Fibroblast of skin of abdomen (primary cell): ENCODE measurements around the gene MRPL50.
A peak's percentile ranks its signal among the peaks of the same experiment; 100 is the strongest.
"Not testable (repeated sequence)": the region's sequence is repeated elsewhere in the genome, so short reads cannot be mapped to it uniquely, and the experiment has no call there.

Source experiments
- DNase-seq: peaks from one replicate; pipeline ENCODE4 v3.0.0-alpha.2; 2013

The MRPL50 gene

DNA sequence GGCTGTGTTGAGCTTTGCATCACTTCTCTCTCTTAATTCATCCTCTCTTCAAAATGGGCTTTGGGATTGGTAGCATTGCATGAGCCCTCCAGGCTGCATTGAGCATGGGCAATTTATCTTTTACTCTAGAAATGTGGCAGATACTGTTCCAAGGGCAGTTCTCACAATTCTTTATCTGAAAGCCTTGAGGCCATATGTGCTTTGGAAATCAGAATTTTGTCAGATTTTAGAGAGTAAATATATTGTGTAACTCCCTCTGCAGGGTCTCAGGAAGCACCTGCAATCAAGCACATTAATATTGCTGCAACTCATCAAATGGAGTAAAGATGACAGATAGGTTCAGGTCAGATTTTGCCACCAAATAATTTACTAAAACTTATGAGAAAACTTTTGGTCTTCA, 19.6 kb upstream of the MRPL50 start:
- no peak for DNase-seq

DNA sequence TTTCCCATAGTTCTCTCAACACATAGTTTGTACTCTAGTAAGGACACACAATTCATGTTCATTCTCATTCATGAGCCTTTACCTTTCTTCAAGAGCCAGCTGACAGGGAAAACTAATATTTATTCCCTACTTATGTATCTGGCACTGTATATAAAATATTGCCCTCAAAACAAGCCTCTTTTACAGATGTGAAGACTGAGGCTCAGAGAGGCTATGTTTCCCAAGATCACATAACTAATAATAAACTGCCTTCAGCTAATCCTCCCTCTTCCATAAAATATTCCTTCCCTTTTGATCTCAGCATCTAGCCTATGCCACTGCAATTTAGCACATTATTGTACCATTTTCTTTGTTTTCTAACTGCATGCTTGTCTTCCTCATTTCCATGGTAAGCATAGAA, 19.0 kb upstream of the MRPL50 start:
- no peak for DNase-seq

DNA sequence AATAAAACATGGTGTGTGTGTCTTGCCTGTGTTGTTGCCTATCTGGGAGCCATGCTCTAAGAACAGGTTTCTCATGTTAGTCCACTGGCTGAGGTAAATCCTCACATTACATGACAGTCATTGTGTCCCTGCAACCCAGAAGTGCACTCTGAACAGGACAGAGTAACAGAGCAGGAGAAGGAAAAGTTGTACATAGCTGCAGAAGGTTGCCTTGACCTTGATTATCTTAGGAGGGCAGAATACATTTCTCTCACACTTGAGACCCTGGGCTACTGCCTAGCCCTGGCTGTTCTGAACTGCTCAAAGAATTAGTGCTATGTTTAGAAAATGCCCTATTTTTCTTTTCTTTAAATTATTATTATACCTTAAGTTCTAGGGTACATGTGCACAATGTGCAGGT, 17.2 kb upstream of the MRPL50 start:
- DNase-seq = no peak

DNA sequence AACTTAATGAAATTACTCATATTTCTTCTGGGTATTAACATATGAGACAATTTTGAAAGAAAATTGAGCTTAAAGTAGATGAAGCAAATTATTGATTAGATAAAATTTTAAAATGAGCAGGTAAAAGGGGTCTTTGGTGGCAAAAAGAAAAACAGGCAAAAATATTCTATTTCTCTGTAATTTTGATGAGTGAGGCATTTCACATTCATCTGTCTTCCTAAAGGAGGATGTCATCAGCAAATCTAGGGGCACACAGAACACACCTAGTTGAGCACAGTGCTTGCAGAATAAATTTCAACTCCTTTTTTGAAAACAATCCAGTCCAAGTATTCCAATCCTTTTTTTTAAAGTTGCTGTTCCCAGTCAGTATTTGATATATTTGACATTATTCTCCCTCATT, 16.4 kb upstream of the MRPL50 start:
- DNase-seq = no peak

DNA sequence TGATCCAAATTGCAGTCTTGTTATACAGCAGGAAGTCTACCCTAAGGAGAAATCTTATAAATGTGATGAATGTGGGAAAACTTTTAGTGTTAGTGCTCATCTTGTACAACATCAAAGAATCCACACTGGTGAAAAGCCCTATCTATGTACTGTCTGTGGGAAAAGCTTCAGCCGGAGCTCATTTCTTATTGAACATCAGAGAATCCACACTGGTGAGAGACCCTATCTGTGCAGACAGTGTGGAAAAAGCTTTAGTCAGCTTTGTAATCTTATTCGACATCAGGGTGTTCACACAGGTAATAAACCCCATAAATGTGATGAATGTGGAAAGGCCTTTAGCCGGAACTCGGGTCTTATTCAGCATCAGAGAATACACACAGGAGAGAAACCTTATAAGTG, 10.7 kb upstream of the MRPL50 start:
- DNase-seq = peak; percentile 12

DNA sequence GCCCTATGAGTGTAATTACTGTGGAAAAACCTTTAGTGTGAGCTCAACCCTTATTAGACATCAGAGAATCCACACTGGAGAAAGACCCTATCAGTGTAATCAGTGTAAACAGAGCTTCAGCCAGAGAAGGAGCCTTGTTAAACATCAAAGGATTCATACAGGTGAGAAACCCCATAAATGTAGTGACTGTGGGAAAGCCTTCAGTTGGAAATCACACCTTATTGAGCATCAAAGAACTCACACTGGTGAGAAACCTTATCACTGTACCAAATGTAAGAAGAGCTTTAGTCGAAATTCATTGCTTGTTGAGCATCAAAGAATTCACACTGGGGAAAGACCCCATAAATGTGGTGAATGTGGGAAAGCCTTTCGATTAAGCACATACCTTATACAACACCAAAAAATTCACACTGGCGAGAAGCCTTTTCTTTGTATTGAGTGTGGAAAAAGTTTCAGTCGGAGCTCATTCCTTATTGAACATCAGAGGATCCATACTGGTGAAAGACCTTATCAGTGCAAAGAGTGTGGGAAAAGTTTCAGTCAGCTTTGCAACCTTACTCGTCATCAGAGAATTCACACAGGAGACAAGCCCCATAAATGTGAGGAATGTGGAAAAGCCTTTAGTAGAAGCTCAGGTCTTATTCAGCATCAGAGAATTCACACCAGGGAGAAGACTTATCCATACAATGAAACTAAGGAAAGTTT, 10.1 kb upstream of the MRPL50 start:
- DNase-seq = no peak

DNA sequence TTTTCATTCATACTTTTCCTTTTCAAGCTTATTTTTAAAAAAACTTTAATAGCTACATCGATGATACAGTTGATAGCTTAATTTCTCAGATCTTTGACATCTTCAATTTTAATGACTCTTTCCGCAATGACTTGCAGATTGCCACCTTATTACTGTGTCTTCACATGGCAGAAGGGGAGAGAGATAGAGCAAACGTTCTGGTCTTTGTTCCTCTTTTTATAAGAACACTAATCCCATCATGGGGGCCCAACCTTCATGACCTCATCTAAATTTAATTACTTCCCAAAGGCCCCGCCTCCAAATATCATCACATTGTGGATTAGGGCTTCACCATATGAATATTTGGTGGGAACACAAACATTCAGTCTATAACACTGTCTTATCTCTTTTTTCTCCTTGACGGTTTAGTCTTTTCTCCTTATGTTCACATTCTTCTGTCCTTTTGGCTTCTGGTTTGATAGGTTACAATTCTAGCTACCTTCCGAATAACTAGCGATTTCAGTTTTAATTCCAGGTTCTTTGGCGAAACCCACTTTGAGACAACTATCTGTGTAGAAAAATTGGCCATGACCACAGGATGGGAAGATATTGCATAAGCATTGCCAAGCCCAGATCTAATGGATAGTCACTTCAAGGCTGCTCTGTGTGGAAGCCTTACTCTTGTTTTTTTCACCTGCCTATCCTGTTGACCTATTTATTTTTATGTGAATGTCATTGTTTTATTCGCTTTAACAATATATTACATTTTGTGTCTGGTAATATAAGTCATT, 5.3 kb upstream of the MRPL50 start:
- no peak for DNase-seq

DNA sequence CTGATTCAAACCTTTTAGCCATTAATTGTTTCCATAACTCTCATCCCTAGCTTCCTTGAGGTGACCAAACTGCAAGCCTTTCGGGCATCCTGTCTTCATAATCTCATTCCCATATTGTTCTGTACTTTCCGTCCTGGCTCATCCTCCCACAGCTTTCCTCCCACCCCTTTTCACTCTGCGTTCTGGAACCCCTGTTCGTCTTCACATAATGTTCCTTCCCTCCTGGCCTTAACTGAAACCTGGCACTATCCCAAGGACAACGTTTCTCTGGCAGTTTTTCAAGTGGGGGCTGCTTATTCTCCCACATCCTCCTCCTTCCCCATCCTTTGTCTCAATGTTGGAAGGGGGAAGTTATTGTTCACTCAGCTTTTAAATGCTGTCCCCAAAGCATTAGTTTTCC, 1.7 kb upstream of the MRPL50 start:
- no peak for DNase-seq

DNA sequence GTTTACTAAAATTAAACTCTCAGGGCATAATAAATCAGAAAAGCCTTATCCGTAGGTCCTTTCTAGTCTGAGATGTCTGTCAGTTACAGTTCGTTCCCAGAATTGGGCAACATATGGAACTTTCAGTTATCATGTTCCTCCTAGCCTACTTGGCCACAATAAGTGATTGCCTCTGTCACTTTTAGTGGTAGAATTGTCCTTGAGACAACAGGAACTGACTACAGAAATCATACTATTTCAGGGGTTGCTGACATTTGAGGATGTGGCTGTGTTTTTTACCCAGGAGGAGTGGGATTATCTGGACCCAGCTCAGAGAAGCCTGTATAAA, 1.2 kb upstream of the MRPL50 start:
- DNase-seq = no peak

DNA sequence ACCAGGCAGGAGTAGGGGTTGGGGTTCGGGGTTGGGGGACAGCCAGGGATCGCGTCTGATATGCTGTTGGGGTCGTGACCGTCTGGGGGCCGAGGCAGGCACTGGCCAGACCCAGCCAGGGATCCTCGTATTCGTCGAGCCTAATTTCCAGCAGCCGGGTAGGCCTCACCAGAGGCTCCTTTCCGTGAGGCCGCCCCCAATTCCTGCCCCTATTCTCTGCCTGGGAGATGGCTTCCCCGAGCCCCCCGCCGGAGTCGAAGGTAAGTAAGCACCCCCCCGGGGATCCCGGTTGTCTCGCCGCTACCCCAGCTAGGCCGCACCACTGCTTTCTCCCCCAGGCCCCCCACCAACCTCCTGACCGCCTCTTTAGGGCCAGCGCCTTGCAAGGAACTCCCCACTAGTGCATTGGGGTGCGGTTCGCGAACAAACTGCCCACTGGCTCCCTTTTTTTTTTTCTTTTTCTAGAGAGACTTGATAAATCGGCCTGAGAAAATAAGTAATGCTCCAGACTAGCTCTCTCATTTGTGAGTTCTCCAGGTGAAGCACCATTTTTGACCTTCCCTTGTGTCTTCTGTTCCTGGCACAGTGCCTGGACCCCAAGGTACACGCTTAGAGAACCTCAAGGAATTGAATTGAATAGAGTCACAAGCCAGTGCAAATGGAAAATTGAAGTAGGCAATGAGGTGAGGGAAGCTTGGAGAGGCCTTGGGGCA, 668 bp upstream of the MRPL50 start:
- no peak for DNase-seq

DNA sequence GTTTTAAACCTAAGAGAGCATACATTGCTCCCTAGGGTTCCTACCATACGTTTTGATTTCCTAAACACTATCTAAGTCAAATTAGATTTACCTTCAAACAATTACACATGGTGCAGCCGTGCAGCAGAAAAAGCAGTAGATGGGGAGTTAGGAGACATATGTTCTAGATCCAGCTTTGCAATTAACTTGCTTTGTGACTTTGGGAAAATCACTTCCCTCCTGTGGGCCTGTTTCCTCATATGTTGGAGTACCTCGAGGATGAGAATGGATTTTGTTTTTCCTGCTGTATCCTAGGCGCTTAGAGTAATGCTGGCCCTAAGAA, 711 bp downstream of the MRPL50 start:
- DNase-seq = no peak

DNA sequence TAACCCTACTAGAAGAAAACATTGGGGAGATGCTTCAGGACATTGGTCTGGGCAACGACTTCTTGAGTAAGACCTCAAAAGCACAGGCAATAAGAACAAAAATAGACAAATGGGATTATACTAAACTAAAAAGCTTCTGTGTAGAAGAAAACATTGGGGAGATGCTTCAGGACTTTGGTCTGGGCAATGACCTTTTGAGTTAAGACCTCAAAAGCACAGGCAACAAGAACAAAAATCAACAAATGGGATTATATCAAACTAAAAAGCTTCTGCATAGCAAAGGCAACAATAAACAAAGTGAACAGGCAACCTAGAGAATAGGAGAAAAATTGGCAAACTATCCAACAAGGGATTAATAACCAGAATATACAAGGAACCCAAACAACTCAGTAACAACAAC, 3.7 kb downstream of the MRPL50 start:
- no peak for DNase-seq

DNA sequence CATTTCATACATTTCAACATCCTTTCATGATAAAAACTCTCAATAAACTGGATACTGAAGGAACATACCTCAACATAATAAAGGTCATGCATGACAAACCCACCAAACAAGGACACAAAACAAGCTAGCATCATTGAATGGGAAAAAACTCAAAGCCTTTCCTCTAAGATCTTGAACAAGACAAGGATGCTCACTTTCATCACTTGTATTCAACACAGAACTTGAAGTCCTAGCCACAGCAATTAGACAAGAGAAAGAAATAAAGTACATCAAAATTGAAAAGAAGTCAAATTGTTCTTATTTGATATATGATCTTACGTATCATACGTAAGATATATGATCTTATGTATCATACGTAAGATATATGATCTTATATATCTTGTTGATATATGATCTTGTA, 5.3 kb downstream of the MRPL50 start:
- no peak for DNase-seq

DNA sequence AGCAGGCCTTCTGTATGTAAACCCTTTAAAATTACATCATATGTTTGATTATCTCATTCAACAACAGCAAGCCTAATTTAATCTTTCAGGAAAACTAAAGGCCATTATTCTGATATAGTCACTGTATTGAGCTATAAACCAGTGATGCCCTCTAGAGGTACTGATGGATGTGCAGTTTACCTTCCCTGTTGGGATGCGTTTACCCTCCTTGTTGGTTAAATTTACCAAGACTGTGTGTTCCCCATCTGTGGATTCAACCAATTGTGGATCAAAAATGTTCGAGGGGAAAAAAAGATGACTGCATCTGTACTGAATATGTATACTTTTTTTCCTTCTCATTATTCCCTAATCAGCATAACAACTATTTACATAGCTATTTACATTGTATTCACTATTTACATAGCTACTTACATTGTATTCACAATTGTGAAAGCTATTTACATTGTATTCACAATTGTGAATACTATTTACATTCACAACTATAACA, 9.9 kb downstream of the MRPL50 start:
- peak; percentile 5 for DNase-seq

DNA sequence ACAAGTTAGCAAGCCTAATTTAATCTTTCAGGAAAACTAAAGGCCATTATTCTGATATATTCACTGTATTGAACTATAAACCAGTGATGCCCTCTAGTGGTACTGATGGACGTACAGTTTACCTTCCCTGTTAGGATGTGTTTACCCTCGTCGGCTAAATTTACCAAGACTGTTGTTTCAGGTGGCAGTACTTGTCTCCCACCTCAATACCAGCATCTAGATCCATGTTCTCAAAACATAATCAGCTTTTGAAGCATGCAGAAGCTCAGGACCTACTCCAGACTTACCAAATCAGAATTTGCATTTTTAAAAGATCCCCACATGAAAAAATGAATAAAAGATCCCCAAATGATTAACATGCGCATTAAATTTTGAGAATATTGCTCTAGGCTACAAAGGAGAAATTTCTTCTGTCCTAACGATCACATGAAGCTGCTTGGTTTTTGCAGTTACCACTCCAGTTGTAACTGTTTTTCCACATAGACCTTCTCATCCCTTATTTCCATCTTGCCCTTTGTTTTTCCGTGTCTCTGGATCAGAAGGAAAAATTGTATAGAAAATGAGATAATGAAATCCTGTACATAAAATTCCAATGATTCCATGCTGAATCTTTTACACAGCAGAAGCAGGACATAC, 10.4 kb downstream of the MRPL50 start:
- peak; percentile 48 for DNase-seq

DNA sequence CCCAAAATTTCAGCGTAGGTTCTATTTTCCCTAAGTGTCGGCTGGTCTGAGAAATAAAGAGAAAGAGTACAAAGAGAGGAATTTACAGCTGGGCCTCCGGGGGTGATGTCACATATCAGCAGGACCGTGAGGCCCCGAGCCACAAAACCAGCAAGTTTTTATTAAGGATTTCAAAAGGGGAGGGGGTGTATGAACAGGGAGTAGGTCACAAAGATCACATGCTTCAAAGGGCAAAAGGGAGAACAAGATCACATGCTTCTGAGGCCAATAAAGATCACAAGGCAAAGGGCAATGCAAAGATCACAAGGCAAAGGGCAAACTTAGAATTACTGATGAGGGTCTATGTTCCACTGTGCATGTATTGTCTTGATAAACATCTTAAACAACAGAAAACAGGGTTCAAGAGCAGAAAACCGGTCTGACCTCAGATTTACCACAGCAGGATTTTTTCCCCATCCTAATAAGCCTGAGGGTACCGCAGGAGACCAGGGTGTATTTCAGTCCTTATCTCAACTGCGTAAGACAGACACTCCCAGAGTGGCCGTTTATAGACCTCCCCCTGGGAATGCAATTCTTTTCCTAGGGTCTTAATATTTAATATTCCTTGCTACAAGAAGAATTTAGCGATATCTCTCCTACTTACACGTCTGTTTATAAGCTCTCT, 13.4 kb downstream of the MRPL50 start, which contains the start of gene BAAT:
Gene BAAT (minus strand): TSS at position 134 of the 664 bp plus-strand sequence. CDS start 13,602 bp downstream, outside the sequence.
- not testable (repeated sequence) for DNase-seq

DNA sequence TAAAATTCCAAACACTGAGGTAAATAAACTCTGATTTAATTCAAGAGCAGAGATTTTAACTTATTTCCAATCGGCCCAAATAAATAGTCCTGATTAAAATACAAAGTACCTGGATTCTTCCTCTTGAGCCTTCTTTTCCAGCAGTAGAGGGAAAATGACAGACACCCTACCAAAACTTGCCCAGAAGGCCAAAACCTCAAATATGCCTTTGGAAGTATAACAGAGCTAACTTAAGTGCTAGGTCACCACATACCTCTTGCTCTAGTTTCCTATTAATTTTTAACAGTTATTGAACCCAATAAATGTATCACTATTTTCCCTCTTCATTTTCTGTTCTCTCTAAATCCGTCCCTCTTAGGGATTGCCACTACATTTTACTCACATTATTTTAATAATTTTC, 15.1 kb downstream of the MRPL50 start:
- DNase-seq = no peak

DNA sequence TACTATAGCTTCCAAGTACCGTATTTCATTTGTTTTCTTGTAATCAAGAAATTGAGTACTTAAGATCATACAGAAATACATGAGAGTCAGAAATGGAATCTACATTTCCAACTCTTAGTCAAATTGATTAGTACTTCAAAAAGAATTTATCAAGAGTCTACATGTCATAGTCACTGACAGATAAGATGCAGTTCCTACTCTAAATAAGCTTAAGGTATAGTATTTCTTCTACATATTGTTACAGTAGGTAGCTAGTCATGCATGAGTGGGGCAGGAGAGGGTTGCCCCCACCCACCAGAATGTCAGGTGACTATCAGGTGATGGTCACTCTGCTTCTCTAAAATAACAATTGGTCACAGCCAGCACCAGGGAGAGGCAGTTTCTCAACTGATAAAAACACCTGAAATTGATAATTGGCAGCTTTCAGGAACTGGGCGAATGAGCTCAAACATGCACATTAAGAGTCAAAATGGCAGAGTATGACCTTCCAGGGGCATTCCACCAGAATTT, 16.5 kb downstream of the MRPL50 start:
- DNase-seq = no peak

DNA sequence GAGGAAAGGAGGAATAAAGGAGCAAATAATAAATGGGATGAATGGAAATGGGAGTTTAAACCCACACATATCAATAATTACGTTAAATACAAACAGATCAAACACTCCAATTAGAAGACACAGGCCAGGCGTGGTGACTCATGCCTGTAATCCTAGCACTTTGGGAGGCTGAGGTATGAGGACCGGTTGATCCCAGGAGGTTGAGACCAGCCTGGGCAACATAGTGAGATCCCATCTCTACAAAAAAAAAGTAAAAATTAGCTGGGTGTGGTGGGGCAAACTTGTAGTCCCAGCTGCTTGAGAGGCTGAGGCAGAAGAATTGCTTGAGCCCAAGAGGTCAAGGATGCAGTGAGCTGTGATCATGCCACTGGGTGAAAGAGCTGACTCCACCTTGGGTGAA, 17.3 kb downstream of the MRPL50 start:
- DNase-seq = no peak

DNA sequence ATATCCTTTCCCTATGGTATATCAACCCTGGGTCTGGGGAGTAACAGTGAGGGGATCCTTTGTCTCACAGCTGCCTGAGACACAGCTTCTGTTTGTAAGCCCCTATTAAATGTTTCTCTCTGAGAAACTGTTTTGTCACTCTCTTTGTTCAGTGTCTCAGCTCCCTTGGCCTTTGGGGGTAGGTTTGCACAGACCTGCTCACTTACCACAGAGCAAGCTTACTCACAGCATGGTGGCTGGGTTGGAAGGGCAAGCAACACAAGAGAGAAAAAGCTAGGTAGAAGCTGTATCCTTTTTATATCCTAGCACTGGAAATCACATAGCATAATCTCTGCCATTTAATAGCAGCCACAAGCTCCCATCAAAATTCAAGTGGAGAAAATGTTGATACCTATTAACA, 18.1 kb downstream of the MRPL50 start:
- no peak for DNase-seq

DNA sequence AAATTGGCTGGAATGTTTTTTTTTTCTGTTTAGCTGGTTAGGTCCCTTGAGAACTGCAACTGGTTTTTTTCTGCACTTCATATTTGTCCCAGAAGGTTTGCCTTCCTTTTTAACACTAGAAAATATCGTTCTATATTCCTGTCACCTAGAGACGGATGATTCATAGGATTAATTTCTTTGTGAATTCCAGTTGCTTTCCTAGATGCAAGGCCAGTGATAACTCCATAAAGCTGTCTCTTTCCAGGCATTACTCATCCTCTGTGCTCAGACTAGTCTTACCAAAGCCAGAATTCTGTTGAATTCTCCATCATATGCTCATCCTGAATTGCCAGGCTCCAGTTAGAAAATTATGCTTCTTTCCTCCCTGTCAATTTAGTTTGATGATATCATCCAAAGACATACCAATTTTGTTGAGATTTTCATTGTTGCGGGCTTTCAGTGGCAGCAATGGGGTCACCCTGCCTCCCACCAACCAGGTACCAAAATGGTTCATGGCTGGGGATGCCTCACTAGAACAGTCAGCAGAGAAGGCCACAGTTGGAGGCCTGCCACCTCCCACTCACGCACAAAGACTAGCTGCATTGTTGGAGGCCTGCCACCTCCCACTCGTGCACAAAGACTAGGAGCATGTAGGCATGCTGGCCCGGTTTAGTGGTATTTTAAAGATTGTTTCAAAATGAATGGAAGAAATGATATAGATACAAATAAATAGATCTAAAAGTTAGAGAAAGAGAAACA, 22.1 kb downstream of the MRPL50 start:
- peak; percentile 95 for DNase-seq

DNA sequence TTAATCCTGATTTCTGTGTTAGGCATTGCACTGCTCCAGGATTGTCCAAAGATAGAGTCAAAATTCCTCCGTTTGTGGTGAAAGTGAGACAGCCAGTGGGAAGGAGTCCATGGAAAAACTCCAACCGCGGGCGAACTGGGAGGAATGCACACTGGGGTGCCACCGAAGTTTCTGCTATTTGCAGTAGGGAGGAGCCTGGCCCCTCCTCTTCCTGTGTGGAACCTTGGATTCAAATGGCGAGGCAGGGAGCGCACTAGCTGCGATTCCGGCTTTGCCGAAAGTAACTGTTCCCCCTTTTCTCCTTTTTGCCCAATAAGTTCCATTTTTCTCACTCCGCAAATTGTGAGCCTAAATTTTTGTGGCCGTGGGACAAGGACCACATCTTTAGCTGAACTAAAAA, 22.9 kb downstream of the MRPL50 start:
- DNase-seq = peak; percentile 22
